ENCODE measurements around the gene TBX21. TPM values are rescaled to one million over a fixed set of nuclear protein-coding genes. Genes with fewer than 3 reads are reported as not detected.

Gene TBX21
- total RNA-seq, 1 experiment from 2014 or later, result 0.15 TPM

- TF ChIP-seq, protein P1, sequence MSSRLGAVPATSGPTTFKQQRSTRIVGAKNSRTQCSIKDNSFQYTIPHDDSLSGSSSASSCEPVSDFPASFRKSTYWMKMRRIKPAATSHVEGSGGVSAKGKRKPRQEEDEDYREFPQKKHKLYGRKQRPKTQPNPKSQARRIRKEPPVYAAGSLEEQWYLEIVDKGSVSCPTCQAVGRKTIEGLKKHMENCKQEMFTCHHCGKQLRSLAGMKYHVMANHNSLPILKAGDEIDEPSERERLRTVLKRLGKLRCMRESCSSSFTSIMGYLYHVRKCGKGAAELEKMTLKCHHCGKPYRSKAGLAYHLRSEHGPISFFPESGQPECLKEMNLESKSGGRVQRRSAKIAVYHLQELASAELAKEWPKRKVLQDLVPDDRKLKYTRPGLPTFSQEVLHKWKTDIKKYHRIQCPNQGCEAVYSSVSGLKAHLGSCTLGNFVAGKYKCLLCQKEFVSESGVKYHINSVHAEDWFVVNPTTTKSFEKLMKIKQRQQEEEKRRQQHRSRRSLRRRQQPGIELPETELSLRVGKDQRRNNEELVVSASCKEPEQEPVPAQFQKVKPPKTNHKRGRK (CRISPR knock-in tag; IDR thresholded peaks at IDR 0.05; ENCODE audit: borderline replicate concordance), result no peak
- TF ChIP-seq JAZF1 (CRISPR knock-in tag; IDR thresholded peaks at IDR 0.05) (no peak), NFYB (CRISPR knock-in tag; conservative IDR thresholded peaks at IDR 0.05; ENCODE audit: low read depth) (no peak), ZNF317 (CRISPR knock-in tag; IDR thresholded peaks at IDR 0.05; ENCODE audit: borderline replicate concordance, low read depth) (no peak), CBFB (CRISPR knock-in tag; IDR thresholded peaks at IDR 0.05; ENCODE audit: low read depth) (no peak), GTF2I (CRISPR knock-in tag; conservative IDR thresholded peaks at IDR 0.05) (no peak)
- TF ChIP-seq, protein P2, sequence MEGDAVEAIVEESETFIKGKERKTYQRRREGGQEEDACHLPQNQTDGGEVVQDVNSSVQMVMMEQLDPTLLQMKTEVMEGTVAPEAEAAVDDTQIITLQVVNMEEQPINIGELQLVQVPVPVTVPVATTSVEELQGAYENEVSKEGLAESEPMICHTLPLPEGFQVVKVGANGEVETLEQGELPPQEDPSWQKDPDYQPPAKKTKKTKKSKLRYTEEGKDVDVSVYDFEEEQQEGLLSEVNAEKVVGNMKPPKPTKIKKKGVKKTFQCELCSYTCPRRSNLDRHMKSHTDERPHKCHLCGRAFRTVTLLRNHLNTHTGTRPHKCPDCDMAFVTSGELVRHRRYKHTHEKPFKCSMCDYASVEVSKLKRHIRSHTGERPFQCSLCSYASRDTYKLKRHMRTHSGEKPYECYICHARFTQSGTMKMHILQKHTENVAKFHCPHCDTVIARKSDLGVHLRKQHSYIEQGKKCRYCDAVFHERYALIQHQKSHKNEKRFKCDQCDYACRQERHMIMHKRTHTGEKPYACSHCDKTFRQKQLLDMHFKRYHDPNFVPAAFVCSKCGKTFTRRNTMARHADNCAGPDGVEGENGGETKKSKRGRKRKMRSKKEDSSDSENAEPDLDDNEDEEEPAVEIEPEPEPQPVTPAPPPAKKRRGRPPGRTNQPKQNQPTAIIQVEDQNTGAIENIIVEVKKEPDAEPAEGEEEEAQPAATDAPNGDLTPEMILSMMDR (IDR thresholded peaks at IDR 0.05), result no peak
These were observed 31.4 kb upstream of the TBX21 start (continued) for GRCh38 chr17:47701608-47702007.

GRCh38 chr17:47702391-47702995 lies 30.5 kb upstream of the TBX21 start:
- H3K9me3 Mint-ChIP-seq, result no peaks in the 10 kb centered on the region
- no peak overlapping the region for H3K27ac Mint-ChIP-seq
- peaks cover 7% of the 10 kb centered on the region for H3K27me3 Mint-ChIP-seq (ENCODE audit: low read depth)
- H3K4me1 Mint-ChIP-seq, result peaks cover 7% of the 10 kb centered on the region
- ATAC-seq (no peak), DNase-seq (ENCODE audit: low spot score) (no peak)
- ChIA-PET CTCF (no interaction called here), POLR2A (interaction anchor here (0.6 kb wide), 1 partner anchor 255 kb away, joined by 4 read pairs; the partner anchor contains the start of gene PRR15L)
- no peaks in the 10 kb centered on the region for H3K36me3 Mint-ChIP-seq
- TF ChIP-seq, protein P3, sequence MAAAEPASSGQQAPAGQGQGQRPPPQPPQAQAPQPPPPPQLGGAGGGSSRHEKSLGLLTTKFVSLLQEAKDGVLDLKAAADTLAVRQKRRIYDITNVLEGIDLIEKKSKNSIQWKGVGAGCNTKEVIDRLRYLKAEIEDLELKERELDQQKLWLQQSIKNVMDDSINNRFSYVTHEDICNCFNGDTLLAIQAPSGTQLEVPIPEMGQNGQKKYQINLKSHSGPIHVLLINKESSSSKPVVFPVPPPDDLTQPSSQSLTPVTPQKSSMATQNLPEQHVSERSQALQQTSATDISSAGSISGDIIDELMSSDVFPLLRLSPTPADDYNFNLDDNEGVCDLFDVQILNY (CRISPR knock-in tag; IDR thresholded peaks at IDR 0.05), result no peak
- TF ChIP-seq JAZF1 (CRISPR knock-in tag; IDR thresholded peaks at IDR 0.05), result no peak
- TF ChIP-seq SMAD3 (CRISPR knock-in tag; IDR thresholded peaks at IDR 0.05; ENCODE audit: borderline replicate concordance), result no peak
- no peak for TF ChIP-seq SMAD4 (CRISPR knock-in tag; IDR thresholded peaks at IDR 0.05)
- TF ChIP-seq, protein P4, sequence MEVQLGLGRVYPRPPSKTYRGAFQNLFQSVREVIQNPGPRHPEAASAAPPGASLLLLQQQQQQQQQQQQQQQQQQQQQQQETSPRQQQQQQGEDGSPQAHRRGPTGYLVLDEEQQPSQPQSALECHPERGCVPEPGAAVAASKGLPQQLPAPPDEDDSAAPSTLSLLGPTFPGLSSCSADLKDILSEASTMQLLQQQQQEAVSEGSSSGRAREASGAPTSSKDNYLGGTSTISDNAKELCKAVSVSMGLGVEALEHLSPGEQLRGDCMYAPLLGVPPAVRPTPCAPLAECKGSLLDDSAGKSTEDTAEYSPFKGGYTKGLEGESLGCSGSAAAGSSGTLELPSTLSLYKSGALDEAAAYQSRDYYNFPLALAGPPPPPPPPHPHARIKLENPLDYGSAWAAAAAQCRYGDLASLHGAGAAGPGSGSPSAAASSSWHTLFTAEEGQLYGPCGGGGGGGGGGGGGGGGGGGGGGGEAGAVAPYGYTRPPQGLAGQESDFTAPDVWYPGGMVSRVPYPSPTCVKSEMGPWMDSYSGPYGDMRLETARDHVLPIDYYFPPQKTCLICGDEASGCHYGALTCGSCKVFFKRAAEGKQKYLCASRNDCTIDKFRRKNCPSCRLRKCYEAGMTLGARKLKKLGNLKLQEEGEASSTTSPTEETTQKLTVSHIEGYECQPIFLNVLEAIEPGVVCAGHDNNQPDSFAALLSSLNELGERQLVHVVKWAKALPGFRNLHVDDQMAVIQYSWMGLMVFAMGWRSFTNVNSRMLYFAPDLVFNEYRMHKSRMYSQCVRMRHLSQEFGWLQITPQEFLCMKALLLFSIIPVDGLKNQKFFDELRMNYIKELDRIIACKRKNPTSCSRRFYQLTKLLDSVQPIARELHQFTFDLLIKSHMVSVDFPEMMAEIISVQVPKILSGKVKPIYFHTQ (CRISPR knock-in tag; IDR thresholded peaks at IDR 0.05), result no peak
- TF ChIP-seq NFYB (CRISPR knock-in tag; conservative IDR thresholded peaks at IDR 0.05; ENCODE audit: low read depth), result no peak
- no peak for TF ChIP-seq ZNF232 (CRISPR knock-in tag; IDR thresholded peaks at IDR 0.05)
- TF ChIP-seq MYBL2 (CRISPR knock-in tag; IDR thresholded peaks at IDR 0.05), result no peak
- no peak for TF ChIP-seq RORB (CRISPR knock-in tag; IDR thresholded peaks at IDR 0.05)
- TF ChIP-seq GABPB1 (CRISPR knock-in tag; IDR thresholded peaks at IDR 0.05), result no peak
- TF ChIP-seq KAT7 (CRISPR knock-in tag; IDR thresholded peaks at IDR 0.05; ENCODE audit: borderline replicate concordance), result no peak
- TF ChIP-seq, protein P5, sequence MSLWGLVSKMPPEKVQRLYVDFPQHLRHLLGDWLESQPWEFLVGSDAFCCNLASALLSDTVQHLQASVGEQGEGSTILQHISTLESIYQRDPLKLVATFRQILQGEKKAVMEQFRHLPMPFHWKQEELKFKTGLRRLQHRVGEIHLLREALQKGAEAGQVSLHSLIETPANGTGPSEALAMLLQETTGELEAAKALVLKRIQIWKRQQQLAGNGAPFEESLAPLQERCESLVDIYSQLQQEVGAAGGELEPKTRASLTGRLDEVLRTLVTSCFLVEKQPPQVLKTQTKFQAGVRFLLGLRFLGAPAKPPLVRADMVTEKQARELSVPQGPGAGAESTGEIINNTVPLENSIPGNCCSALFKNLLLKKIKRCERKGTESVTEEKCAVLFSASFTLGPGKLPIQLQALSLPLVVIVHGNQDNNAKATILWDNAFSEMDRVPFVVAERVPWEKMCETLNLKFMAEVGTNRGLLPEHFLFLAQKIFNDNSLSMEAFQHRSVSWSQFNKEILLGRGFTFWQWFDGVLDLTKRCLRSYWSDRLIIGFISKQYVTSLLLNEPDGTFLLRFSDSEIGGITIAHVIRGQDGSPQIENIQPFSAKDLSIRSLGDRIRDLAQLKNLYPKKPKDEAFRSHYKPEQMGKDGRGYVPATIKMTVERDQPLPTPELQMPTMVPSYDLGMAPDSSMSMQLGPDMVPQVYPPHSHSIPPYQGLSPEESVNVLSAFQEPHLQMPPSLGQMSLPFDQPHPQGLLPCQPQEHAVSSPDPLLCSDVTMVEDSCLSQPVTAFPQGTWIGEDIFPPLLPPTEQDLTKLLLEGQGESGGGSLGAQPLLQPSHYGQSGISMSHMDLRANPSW (CRISPR knock-in tag; conservative IDR thresholded peaks at IDR 0.05; ENCODE audit: low read depth), result no peak
- H3K4me3 Mint-ChIP-seq, result no peak overlapping the region
